GM13976 (cell line): Measurements from ENCODE around the gene SUGCT.

ENCODE experiments used
- DNase-seq: peaks from one replicate; pipeline ENCODE4 v3.0.0; 2012; ENCODE audit warnings: low spot score
- in situ Hi-C: fragments of 300-500 bp; cut with MboI; formaldehyde crosslinking; loops from one replicate; pipeline ENCODE4 v1.12.0; 2022; ENCODE audit warnings: low sequenced_read_pairs, mixed read lengths, inconsistent platforms; ENCODE audit not compliant: unreplicated experiment
- TF ChIP-seq, protein P1 (sequence below): IDR thresholded peaks from 2 replicates; pipeline ENCODE4 v1.5.1; 2012; ENCODE audit warnings: borderline replicate concordance, mild to moderate bottlenecking; ENCODE audit not compliant: insufficient read depth; ENCODE audit errors: extremely low read depth, missing control alignments, control extremely low read depth

SUGCT gene

DNA sequence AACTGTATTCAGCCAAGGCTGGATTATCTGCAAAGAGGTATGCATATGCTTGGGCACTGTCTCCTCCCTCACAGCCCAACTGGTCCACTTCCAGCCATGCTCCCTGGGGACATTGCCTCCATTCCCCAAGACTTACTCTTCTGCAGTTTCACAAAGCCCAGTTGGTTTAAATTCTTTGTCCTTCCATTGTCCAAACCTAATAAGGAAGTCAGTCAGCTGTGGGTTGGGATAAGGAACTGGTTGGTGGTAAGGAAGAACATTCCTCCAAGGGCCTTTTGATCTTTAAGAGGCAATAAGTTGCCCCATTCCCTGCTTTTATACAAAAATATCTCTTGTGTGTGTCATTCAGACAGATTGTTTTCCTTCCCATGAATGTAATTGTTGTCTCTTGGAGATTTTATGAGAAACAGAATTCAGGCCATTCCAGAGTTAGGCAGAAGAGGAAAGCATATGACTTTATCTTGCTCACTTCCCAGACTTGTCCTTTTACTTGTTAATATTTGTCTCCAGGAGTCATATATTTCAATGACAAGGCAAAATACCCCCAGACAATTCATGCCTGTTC is 673.7 kb downstream of the SUGCT start:
- TF ChIP-seq, protein P1, sequence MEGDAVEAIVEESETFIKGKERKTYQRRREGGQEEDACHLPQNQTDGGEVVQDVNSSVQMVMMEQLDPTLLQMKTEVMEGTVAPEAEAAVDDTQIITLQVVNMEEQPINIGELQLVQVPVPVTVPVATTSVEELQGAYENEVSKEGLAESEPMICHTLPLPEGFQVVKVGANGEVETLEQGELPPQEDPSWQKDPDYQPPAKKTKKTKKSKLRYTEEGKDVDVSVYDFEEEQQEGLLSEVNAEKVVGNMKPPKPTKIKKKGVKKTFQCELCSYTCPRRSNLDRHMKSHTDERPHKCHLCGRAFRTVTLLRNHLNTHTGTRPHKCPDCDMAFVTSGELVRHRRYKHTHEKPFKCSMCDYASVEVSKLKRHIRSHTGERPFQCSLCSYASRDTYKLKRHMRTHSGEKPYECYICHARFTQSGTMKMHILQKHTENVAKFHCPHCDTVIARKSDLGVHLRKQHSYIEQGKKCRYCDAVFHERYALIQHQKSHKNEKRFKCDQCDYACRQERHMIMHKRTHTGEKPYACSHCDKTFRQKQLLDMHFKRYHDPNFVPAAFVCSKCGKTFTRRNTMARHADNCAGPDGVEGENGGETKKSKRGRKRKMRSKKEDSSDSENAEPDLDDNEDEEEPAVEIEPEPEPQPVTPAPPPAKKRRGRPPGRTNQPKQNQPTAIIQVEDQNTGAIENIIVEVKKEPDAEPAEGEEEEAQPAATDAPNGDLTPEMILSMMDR, result no peak
- in situ Hi-C loops, result no loop called here
- no peak for DNase-seq

DNA sequence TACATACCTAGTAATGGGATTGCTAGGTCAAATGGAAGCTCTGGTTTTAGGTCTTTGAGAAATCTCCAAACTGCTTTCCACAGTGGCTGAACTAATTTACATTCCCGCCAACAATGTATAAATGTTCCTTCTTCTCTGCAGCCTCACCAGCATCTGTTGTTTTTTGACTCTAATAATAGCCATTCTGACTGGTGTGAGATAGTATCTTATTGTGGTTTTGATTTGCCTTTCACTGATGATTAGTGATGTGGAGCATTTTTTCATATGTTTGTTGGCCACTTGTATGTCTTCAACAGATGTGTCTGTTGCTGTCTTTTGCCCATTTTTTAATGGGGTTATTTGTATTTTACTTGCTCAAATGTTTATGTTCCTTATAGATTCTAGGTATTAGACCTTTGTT is 675.5 kb downstream of the SUGCT start:
- in situ Hi-C loops, result no loop called here
- TF ChIP-seq, protein P1, result no peak
- no peak for DNase-seq

DNA sequence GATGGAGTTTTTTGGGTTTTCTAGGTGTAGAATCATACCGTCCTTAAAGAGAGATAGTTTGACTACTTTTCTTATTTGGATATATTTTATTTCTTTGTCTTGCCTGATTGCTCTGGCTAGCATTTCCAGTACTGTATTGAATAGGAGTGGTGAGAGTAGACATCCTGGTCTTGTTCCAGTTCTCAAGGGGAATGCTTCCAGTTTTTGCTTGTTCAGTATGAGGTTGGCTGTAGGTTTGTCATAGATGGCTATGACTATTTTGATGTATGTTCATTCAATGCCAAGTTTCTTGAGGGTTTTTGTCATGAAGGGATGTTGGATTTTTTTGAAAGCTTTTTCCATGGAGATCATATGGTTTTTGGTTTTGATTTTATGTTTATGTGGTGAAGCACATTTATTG is 676.9 kb downstream of the SUGCT start:
- in situ Hi-C loops, result no loop called here

DNA sequence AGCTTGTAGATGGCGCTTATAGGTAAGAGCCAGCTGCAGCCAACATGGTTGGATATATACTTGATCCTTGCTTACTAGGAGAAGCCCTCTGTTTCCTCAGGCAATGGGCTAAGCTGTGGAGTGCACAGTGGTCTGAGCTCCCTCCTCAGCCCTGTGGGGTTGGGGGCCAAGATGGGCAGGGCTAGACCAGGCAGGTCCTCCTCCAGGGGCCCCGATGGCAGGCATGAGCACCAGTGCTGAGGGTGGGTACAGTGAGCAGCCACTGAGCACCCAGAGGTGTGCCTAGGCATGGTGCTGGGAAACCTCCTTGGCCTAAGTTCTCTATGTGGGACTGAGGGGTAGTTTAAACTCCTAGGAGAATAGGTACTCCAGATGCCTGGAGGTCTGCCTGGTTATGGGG is 680.2 kb downstream of the SUGCT start:
- in situ Hi-C loops, result no loop called here
- TF ChIP-seq, protein P1, result no peak
- DNase-seq, result no peak

More for the DNA sequence above, 676.9 kb downstream of the SUGCT start:
- no peak for DNase-seq
- TF ChIP-seq, protein P1, result no peak

DNA sequence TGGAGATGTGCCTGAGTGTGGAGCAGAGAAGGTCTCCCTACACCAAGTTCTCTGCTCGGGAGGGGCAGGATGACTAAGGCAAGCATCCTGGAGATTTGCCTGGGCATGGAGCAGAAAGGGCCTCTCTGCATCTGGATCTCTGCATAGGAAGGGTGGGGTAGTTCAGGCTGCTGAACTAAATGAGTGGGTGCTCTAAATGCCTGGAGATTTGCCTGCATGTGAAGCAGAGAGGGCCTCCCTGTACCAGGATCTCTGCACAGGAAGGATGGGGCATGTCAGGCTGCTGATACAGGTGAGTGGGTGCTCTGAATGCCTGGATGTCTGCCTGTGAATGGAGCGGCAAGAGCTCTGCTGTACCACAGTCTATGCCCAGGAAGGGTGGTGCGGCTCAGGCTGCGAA is 680.7 kb downstream of the SUGCT start:
- TF ChIP-seq, protein P1, result no peak
- no peak for DNase-seq
- in situ Hi-C loops, result no loop called here

DNA sequence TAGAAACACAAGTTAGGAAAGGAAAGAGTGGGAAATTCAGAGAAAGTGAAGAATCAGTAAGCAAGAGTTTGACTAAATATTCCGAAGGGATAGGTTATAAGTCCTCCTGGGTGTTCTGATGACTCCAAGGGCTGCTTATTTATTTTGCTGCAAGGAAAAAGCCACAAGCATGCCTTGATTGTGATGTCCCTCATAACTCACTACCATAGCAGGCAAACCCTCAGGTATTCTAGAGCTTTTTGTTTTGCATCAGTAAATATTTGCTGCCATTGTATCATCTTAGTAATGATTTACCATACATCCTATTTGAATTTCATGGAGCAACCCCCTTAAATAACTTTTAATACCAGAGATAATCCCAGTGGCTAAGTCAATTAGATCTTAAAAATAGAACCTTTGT is 688.1 kb downstream of the SUGCT start:
- TF ChIP-seq, protein P1, result no peak

DNA sequence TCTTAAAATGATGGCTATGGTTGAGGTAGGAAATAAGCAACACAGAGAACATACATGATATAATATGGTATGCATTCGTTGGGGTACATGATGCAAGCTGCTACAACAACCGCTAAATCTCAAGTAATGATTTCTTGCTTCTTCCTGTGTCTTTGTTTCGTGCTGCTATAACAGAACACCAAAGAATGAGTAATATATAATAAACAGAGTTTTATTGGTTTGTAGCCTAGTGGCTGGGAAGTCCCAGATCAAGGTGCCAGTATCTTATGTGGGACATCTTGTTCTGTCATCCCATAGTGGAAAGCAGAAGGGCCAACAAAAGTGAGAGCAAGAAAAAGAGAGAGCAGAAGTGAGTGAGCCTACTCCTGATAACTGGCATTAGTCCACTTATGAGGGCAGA is 689.7 kb downstream of the SUGCT start:
- no peak for DNase-seq
- TF ChIP-seq, protein P1, result no peak
- in situ Hi-C loops, result no loop called here

More for the DNA sequence above, 688.1 kb downstream of the SUGCT start:
- in situ Hi-C loops, result no loop called here
- DNase-seq, result no peak
